NCI-H2107 treated with DMSO at 0.1 percent for 48 hours (cell line): ENCODE data around the gene CDH23.

Experiments used
- DNase-seq: peaks from one replicate; lab custom pipeline; 2025; ENCODE audit not compliant: unreplicated experiment; lab: John Stamatoyannopoulos, UW

The CDH23 gene

DNA sequence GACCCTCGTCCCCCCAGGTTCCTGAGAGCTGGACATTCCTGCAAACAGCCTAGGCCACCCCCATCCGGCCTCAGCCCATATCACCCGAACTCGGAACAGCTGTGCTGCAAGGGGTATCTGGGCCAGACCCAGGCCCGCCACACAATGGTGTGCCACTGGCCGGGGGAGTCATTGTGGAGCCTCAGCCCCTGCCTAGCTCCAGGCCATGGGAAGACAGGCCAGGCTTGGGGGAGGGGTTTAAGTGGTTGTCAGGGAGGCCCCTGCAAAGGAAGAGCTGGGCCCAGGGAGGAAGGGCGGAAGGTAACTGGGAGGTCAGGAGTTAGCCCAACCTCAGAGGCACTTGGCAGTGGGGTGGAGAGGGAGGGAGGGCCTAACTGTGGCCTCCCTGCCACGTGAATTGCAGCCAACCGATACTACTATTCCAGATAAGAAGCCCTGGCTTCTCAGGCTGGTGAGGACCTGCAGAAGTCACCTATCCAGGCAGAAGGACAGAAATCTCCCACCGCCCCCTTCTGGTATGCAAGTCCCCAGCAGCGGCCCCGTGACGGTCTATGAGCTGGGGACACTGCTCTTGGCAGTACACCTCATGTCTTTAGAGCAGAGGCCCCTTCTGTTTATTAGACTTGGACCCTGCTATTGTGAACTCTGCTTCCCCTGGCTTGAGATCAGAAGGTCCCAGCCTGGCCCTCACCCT, 349.8 kb downstream of the CDH23 start:
- no peak for DNase-seq

DNA sequence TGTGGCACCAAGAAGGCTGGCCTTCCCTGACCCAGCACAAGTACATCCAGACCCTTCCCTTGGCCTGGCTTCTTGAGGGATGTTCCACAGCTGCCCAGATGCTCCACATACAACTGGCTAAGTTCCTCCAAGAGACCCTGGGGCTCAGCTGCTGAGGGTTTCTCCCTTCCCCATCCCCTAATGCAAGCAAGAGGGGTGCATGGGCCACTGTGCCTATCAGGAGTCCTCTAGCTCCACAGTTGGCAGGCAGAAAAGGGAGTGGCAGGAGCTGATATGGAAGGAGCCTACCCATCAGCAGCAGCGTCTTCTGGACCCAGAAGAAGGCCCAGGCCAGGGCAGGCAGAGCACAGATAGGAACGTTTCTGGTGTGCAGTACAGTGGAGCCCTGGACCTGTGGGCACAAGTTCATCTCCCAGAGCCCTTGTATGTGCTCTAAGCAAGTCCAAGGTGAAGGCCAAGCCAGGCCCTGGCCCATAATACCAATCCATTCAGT, 350.4 kb downstream of the CDH23 start:
- DNase-seq = no peak

DNA sequence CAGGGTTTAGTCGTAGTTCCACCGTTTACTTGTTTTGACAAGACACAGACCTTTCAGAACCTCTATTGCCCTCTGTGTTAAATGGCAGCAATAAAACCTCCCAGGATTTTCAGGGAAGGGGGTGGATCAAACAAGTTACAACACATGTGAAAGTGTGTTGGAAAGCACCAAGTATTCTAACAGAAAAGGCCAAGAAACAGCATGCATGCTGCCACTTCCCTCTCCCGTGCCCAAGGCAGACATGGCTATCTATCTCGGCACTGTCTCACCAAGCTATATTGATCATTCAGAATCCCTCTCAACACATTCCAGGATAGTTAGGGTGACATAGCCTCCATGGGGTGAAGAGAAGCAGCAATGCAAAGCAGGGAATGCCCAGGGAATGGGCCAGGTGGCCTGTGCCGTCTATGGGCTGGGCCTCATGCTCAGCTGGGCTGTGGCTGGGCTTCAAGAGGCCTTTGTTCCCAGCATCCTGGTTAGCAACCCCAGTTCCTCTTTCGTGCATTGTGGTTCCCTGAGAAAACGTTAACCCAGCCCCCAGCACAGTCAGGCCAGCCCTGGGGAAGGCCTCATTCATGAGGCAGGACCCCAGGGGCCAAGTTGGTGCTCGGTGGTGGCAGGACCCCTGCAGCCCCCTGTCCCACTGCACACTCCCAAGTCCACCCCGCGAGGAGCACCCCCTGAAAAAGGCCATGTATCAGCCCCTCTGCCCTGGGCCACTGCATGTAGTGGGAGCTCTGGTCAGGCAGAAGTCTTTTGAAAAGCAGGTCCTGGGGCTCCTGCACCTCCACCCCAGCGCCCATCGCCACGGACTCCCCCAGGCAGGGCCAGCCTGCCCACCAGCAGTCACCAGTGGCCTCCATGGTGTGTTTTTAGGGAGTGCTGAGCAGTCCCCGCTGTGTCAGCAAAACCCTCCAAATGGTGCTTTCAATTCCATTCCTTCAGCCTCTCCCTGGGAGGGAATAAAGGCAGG, 351.1 kb downstream of the CDH23 start:
- no peak for DNase-seq

DNA sequence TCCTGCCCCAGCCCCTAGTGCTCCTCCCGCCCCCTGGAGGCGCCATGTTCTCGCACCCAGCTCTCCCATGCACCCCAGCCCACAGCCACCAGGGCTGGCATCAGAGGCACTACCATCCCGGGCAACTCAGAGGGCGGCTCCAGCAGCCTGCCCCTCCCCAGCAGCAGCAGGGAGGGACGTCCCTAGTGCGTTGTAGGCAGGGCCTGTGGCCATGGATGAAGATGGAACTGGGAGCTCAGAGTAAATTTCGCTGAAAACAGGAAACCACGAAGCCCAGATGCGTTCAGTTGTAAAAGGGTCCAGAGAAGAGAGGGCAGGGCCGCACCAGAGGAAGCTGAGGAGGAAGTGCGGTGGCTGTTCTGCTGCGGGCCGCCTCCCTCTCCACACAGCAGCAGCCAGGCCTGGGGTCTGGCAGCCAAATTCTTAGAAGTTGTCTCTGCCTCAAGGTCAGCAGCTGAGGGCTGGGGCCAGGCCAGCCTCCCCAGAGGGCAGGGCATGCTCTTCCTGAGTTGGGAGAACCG, 352.0 kb downstream of the CDH23 start:
- no peak for DNase-seq

DNA sequence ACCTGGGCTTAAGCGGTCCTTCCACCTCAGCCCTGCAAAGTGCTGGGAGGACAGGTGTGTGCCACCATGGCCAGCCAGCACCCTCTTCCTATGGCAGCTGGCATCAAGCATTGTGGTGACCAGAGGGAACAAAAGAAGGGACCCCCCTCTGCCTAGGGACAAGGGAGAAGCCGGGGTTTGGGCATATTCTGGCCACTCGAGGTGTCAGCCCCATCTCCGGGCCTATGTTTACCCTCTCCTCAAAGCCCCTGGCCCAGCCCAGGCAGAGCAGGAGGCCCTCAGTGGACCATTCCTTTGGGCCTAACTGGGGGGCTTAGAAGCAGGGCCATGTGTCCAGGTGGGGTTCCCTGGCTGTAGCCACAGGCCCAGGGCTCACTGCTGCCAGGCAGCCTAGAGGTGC, 352.7 kb downstream of the CDH23 start:
- no peak for DNase-seq

DNA sequence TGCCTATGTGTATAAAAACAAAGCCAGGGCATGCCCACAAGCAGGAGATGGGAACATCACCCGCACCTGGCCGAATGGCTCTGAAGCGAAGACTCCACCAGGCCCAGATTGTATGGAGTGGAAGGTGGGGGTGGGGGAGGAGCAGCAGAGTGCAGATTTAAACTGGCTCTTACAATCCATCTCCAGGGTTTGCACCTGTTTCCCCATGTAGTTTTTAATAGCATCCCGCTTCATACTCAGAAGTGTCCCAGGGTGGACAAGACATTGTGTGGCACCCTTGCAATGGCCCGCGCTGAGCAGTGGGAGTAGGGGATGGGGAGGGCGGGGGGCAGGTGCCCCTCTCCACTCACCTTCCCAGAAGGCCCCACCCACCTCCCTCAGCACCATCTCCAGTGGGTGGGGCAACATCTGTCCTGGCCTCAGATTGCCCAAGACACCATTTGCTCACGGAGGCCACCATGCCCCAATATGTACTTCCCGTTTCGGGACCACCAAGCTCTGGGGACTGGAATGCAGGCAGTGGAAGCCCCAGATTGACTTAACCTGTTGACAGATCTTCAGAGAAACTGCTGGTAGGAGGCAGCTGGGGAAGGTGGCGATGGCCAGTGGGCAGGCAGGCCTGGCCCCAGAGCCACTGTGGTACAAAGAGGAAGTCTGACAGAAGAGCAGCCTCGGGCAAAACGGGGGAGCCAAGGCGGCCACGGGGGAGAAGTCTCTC, 353.6 kb downstream of the CDH23 start:
- DNase-seq = no peak

DNA sequence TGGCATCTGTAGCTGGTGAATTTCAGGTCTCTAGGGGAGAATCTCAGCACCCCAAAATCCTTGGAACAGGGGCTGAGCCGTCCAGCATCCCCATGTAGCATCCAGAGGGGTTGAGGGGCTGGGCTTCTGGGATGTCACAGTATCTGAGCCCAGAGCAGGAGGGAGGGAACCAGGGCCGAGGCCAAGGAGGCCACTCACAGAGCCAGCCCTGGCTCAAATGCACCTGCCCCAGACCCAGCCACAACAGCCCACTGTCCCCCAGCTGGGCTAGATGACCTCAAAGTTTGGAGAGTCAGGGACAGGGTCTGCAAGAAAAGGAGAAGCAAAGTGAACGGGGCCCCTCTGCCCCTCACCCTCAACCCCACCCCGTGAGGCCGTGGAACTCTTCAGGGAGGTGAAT, 354.3 kb downstream of the CDH23 start:
- no peak for DNase-seq

DNA sequence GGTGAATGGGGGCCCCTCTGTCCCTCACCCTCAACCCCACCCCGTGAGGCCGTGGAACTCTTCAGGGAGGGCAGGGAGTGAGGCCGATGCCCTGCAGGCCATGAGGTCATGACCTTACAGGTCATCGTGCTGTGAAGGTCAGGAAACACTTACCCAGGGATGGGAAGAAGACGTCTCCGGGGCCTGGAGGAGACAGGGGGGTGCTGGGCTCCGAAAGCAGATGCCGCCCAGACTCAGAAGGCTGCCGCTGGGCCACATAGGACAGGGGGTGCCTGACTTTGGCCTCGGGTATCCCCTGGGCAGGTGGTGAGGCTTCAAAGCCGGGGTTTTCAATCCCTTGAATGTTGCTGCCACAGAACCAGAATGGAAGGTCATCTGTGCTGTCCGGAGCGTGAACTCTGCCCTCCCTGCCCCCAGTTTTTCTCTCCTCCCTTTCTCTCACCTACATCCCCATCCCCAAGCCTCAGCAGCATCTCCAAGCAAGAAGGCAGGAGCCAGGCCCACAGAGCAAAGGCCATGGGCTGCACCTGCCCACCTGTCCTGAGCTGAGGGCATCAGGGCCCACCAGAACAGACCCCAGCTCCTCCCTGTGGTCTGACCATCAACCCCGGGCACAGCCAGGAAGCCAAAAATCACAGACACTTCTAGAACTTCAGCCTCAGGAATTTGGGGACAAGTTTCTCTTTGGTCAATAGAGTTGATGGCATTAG, 354.9 kb downstream of the CDH23 start:
- DNase-seq = no peak

DNA sequence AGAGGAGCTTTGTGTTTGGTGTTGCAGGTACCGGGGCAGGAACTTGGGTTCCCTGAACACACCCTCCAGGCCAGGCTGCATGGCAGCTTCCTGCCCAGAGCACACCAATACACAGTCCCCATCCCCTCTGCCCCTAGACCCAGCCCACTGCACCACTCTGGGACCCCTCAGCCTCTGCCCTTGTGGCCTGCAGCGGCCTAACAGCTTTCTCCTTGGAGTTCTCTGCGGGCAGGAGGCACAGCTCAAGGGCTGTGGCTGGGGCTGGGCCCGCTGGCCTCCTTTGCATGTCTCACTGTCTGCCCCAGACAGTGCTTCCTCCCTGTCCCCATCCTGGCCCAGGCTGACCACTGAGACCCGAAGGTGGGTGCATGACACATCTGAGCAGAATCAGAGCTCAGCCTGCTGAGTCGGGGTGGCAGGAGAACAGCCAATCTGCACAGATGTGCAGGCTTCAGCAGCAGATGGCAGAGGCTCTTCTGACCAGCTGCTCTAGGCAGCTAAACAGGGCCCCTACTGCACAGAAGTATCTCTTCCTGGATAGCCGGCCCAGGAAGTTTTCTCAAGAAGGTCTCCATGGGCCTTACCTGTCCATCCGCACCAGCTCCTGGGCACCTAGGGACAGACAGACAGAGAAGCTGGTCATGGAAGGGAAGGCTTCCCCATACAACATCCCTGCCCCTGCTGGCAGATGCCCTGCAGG, 355.8 kb downstream of the CDH23 start:
- DNase-seq = no peak

DNA sequence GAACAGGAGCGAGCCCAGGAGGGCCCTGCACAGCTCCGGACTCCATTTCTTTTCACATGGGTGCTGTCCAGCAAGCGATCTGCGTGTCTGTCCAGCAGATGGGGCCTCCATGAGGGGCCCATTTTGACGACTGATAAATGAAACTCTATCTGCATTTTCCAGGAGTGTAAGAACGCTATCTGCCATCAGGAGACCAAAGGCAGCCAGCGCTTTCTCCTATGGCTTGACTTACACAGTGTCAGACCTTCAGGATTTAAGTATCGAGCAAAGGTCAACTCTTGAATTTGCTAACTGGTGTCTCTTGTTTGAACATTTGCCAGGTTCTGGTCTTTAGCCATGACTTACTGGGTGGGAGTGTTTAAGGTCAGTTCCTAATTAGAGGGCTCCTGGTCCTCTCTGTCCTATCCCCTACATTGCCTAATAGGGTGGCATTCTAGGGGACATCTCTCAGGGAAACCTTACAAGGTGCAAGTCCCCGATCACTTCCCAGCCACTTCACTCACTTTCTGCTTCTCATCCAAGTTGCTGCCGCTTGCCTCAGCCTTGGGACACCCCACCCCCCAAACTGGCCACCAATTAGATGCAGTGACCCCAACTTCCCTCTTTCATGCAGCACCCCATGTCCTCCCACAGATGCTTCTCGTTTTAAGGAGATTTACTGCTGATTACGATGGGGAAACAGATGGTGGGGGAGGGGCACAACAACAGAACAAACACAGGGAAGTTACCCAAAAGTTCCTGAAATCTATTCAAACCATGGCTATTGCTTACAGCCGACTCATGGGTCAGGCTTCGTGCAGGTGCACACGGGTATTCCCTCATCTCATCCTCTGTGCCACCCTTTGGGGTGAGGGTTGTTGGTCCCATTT, 356.6 kb downstream of the CDH23 start:
- DNase-seq = no peak

DNA sequence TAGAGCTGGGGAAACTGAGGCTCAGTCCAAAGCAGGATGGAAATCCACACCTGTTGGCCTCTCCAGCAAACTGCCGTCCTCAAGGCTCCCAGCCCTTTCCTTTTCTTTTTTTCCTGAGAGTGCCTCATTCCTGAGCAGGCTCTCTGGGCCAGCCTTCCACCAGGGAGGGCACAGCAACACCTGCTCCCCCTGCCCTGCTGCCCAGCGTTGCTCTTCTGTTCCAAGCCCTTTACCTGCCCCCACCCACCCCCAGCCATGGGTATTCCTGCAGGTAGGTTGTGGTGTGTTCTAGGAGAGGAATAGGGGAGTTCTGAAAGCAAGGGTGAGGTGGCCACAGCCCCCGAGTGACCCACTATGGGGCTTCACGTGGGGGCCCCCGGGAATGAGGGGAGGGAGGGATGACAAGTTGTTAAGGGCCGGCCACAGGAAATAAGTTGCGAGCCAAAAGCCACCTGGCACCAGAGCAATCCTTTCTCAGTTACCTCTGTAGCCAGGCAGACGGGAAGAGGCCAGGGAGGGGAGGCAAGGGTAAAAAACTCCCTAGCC, 357.3 kb downstream of the CDH23 start:
- no peak for DNase-seq

DNA sequence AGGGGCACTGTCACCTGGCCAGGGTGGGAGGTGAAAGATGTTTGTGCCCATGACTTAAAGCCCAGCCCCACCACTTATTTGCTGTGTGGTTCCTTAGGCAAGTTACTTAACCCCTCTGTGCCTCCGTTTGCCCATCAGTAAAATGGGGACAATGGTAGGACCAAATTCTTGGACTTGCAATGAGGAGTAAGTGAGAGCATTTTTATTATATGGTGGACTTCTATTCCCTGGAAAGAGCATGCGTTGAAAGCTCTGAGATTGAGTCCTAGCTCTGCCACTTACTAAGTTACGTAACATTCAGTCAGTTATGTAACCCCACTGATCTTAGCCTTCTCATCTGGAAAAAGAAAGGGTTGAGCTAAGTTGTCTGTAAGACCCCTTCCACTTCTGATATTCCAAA, 357.8 kb downstream of the CDH23 start:
- no peak for DNase-seq

DNA sequence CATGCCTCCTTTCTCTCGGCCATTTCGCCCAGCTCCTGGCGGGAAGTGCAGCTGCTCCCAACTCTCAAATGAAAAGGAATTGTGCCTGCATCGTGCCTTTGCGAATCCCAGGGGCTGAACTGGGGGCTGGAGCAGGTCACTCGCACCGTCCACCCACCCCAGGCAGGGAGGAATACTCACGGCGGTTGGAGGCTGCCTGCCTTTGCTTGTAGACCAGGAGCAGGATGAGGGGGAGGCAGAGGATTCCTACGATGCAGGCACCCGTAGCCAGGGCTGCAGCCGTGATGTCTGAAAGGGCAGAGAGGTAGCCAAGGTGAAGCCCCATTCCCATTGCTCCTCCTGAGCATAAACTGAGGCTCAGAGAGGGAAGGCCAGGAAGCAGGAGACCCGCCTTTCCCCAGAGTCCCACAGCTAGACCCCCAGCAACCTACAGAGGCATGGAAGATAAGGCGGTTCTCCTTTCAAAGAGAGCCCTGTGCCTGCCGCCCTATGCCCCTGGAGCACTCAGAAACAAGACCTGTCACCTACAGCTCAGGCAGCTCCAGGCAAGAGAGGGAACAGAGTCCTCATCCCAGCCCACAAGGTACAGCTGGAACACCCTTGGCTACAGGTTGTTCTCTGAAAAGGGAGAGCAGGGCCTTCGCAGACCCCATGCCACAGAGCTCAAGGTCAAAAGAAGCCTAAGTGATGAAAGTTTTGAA, 358.6 kb downstream of the CDH23 start:
- no peak for DNase-seq

DNA sequence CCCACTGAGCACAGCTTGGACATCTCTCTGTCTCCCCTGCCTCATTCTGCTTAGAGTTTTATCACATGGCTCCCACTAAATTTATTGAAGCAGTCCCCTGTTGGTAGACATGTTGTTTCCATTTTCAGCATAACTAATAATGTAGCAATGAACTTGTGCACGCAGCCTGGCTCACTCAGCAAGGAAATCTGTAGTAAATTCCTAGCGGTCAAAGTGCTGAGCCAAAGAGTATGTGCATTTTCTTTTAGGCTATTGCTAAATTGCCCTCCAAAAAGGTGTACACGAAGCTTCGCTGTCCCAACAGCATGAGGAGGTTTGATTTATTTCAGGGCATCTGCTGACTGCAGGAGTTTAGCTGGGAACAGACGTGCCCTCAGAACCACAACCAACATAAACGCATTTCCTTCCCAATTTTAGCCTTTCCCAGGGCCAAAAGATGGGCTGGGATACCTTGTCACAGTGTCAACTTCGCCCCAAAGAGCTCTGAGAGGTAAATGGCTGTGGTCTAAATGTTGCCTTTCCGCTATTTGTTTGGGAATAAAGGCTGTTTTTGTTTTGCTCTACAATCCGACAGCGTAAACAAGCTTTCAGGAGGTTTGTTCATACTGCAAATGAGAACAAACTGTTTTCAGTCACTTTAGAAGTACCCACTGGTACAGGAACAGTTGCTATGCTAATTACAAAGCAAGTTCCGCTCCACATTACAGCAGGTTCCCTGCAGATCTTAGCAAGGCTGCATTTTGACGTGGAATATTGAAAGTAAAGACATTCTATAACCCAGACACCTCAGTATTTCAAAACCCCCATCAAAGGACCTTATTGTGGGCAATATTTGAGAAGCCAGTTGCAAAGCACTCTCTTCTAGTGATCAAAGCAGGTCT, 359.8 kb downstream of the CDH23 start:
- no peak for DNase-seq

DNA sequence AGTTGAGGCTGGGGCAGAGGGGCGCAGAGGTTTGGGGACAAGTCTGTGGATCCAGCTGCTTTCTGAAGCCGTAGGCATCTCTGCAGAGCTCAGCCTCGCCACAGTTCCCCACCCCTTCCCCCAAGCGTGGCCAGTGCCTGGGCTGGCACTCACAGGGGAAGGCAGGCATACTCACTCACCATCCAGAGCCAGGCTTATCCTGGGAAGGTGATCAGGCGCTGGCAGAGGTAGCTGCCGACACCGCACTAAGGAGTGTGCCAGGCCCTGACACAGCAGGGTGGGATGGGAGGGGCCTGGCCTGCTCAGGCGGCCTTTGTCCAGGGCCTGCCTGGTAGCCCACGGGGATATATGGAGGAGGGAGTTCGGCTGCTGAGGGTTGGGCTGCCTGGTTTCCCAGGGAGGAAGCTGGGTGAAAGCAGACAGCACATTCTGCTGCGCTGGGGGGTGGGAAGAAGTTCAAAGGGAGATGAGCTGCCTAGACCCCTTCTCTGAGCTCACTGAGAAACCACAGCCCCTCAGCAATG, 360.7 kb downstream of the CDH23 start:
- no peak for DNase-seq

DNA sequence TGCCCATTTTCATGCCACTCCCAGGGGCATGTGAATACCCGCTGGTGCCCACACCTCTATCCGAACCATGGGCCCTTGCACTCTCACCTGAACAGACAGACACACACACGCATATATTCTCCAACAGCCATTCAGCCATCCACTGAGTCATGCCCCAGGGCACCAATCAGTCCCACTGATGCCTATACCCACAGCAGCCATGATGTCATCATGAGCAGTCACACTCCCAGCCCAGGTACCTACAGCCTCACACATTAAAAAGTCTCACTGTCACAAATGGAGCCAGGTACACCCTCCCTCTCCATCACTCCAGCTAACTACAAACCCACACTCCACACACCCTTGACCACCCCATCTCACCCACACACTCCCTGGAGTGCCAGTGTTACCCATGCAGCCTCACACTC, 364.4 kb downstream of the CDH23 start:
- DNase-seq = no peak

DNA sequence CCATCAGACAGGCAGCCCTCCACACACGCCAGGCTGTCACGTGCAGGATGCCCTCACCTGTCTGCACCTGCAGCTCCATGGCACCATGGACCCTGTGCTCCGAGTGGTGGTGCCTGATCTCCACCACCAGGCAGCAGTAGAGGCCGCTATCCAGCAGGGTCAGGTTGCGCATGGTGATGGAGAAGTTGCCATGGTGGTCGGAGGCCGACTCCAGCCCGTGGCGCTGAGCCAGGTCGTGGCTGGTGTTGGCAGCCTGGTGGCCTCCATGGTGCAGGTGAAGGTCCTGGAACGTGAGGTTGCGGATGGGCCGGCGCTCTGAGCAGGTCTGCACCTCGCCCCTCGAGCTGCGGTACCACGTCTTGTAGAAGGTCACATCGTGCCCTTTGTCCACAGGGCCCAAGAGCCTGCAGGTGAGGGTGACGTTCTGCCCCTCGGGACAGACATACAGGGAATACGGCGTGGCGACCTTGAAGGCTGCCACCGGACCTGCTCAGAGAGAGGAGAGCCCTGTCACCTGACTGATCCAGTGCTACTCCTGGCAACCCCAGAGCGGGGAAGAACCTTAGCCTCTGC, 364.9 kb downstream of the CDH23 start:
- DNase-seq = no peak
